Activated B cell treated with CpG ODN at 0.5 μM for 24 hours (primary cell): ENCODE data around the gene HYPK. TPM values are rescaled to one million over a fixed set of nuclear protein-coding genes. Genes with fewer than 3 reads are reported as not detected.
A peak's percentile ranks its signal among the peaks of the same experiment; 100 is the strongest.
"Not testable (repeated sequence)": the region's sequence is repeated elsewhere in the genome, so short reads cannot be mapped to it uniquely, and the experiment has no call there.

Experiments
- ATAC-seq: fragments of 200-7000 bp; cut with Tn5 transposase; one replicate; pipeline ENCODE4 v1.10.0; 2021; ENCODE audit warnings: low read depth, mild to moderate bottlenecking, moderate library complexity
- CTCF ChIA-PET: fragments of 350-600 bp; sonication (Branson Sonifier 250); formaldehyde crosslinking; loops from one replicate; lab custom pipeline; 2021; ENCODE audit warnings: antibody characterized with exemption; lab: Charles Lee
- POLR2A ChIA-PET: fragments of 350-600 bp; sonication (Branson Sonifier 250); formaldehyde crosslinking; loops from one replicate; lab custom pipeline; 2021; ENCODE audit warnings: antibody characterized with exemption; lab: Charles Lee
- DNase-seq: peaks from one replicate; pipeline ENCODE4 v3.0.0; 2022
- H3K27ac Mint-ChIP-seq: one replicate; pipeline ENCODE4 v1.8.0; 2020; ENCODE audit warnings: mixed read lengths
- H3K27me3 Mint-ChIP-seq: one replicate; pipeline ENCODE4 v1.8.0; 2021; ENCODE audit warnings: mixed read lengths
- H3K36me3 Mint-ChIP-seq: one replicate; pipeline ENCODE4 v1.8.0; 2021; ENCODE audit warnings: low read depth, mixed read lengths
- H3K4me1 Mint-ChIP-seq: one replicate; pipeline ENCODE4 v1.8.0; 2021; ENCODE audit warnings: mixed read lengths
- H3K4me3 Mint-ChIP-seq: one replicate; pipeline ENCODE4 v1.8.0; 2020; ENCODE audit warnings: mild to moderate bottlenecking, mixed read lengths
- H3K9me3 Mint-ChIP-seq: one replicate; pipeline ENCODE4 v1.8.0; 2020; ENCODE audit warnings: mixed read lengths
- CTCF ChIP-seq: fragments of 200-600 bp; IDR thresholded peaks from one replicate; pipeline ENCODE4 v1.8.0; 2022; ENCODE audit warnings: antibody characterized with exemption, mild to moderate bottlenecking
- intact Hi-C: fragments of 100-400 bp; cut with micrococcal nuclease; formaldehyde crosslinking; loops from one replicate; pipeline ENCODE4 v1.15.1; 2024
- total RNA-seq: library from RNA; stranded (reverse); gene quantifications from 2 replicates; pipeline ENCODE4 v1.2.3, GENCODE V29; 2022

Gene HYPK
- total RNA-seq, 1 donor from 2014 or later = 19.2 TPM

GRCh38 chr15:43821505-43821904, 21.1 kb downstream of the HYPK start:
- Mint-ChIP-seq H3K36me3 (peaks cover 37% of the 10 kb centered on the region), H3K4me3 (no peak overlapping the region), H3K4me1 (peaks cover 41% of the 10 kb centered on the region), H3K27me3 (no peaks in the 10 kb centered on the region), H3K9me3 (no peaks in the 10 kb centered on the region), H3K27ac (no peak overlapping the region)
- ChIA-PET POLR2A (interaction anchor here (0.7 to 2.6 kb wide), 5 partner anchors 13 to 278 kb away, joined by 3 to 11 read pairs (median 5); partner anchors contain the start of genes ELL3, HYPK and SERINC4), CTCF (no interaction called here)
- ATAC-seq (no peak), DNase-seq (no peak)
- intact Hi-C loops = loop anchor here (10.0 kb wide), 1 partner anchor 307 kb away; the partner anchor contains the start of gene MAP1A
- no peak for TF ChIP-seq CTCF

- peak; percentile 86 for ATAC-seq
- no peaks in the 10 kb centered on the region for H3K9me3 Mint-ChIP-seq
Measured at GRCh38 chr15:43824302-43825246, 24.2 kb downstream of the HYPK start, which contains the start of gene MFAP1. MFAP1 (minus strand) TSS chr15:43824690; CDS start chr15:43824569, 121 bp downstream.

GRCh38 chr15:43825305-43825704, 24.9 kb downstream of the HYPK start:
- not testable (repeated sequence) for H3K27ac Mint-ChIP-seq

More at GRCh38 chr15:43824302-43825246, 24.2 kb downstream of the HYPK start, which contains the start of gene MFAP1:
- Mint-ChIP-seq H3K27me3 (no peaks in the 10 kb centered on the region), H3K4me3 (peak within 1 kb of the TSS; percentile 99), H3K27ac (peak within 1 kb of the TSS; percentile 99), H3K4me1 (peaks cover 62% of the 10 kb centered on the region), H3K36me3 (peaks cover 16% of the 10 kb centered on the region)
- intact Hi-C loops = loop anchor here (1.0 to 10.0 kb wide), 6 partner anchors 15 to 310 kb away; partner anchors contain the start of genes HYPK, MAP1A, PDIA3 and SERF2
- no peak for TF ChIP-seq CTCF
- peak; percentile 72 for DNase-seq
- POLR2A ChIA-PET = interaction anchor here (0.5 to 2.6 kb wide), 17 partner anchors 9 to 1779 kb away, joined by 3 to 52 read pairs (median 8); partner anchors contain the start of genes ELL3, HYPK, PDIA3 and SERF2
- CTCF ChIA-PET = interaction anchor here (0.8 to 1.5 kb wide), 5 partner anchors 16 to 54 kb away, joined by 3 to 8 read pairs (median 4); partner anchors contain the start of genes ELL3, HYPK and SERINC4

GRCh38 chr15:43826029-43826507, 25.7 kb downstream of the HYPK start:
- ChIA-PET CTCF (no interaction called here), POLR2A (interaction anchor here (0.7 to 2.5 kb wide), 3 partner anchors 10 to 80 kb away, joined by 3 to 20 read pairs (median 5); partner anchors contain the start of genes ELL3 and PDIA3)
- peaks cover 17% of the 10 kb centered on the region for H3K36me3 Mint-ChIP-seq
- no peak for TF ChIP-seq CTCF
- no peak for DNase-seq
- H3K27me3 Mint-ChIP-seq = no peaks in the 10 kb centered on the region
- no peaks in the 10 kb centered on the region for H3K9me3 Mint-ChIP-seq
- no peak for ATAC-seq
- peaks cover 73% of the 10 kb centered on the region for H3K4me1 Mint-ChIP-seq
- intact Hi-C loops = loop anchor here (10.0 kb wide), 1 partner anchor 311 kb away; the partner anchor contains the start of gene MAP1A
- H3K27ac Mint-ChIP-seq = peak overlapping the region; percentile 83
- peak overlapping the region; percentile 89 for H3K4me3 Mint-ChIP-seq

More at GRCh38 chr15:43825305-43825704, 24.9 kb downstream of the HYPK start:
- intact Hi-C loops = loop anchor here (2.0 to 10.0 kb wide), 2 partner anchors 25 to 311 kb away; partner anchors contain the start of genes HYPK, MAP1A and SERINC4
- not testable (repeated sequence) for H3K9me3 Mint-ChIP-seq, ATAC-seq, DNase-seq, H3K27me3 Mint-ChIP-seq
- H3K4me1 Mint-ChIP-seq = peaks cover 67% of the 10 kb centered on the region
- ChIA-PET CTCF (interaction anchor here (1.2 to 1.5 kb wide), 2 partner anchors 25 to 49 kb away, joined by 5 to 8 read pairs; partner anchors contain the start of genes ELL3, HYPK and SERINC4), POLR2A (interaction anchor here (0.6 to 2.6 kb wide), 11 partner anchors 10 to 602 kb away, joined by 3 to 52 read pairs (median 11); partner anchors contain the start of genes ELL3, GOLM2, HYPK and PDIA3)
- H3K4me3 Mint-ChIP-seq = peak overlapping the region; percentile 89
- peaks cover 17% of the 10 kb centered on the region for H3K36me3 Mint-ChIP-seq
